HUDEP-2 (cell line): Measurements from ENCODE around the gene PKN2.
A peak's percentile ranks its signal among the peaks of the same experiment; 100 is the strongest.
"Not testable (repeated sequence)": the region's sequence is repeated elsewhere in the genome, so short reads cannot be mapped to it uniquely, and the experiment has no call there.

Experiments
- DNase-seq, 76 experiments: peaks; one replicate each; lab custom pipeline; 2025; ENCODE audit not compliant: unreplicated experiment in 76 of 76; lab: John Stamatoyannopoulos, UW

PKN2 gene

DNA sequence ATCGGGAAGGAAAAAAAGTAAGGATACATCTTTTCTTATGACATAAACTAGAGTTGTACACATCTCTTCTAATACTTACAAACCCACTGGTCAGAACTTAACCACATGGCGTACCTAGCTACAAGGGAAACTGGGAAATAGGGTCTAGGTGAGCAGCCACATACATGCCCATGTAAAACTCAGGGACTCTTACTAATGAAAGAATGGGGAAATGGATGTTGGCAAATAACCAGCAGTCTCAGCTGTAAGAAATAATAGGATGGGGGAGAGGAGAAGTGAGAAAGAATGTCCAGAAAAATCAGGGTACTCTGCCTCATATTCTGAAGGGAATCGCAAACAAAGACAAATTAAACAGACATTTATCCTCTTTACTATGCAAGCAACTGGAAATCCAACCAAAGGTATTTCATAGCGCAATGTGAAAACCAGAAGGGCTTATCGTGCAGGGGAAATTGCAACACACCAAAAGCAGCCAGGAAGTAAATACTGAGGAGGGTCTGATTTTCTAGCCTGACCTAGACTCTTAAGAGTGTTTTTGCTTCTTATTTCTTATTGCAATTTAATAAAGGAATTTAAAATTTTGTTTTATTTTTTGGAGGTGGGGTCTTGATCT is 189.8 kb downstream of the PKN2 start:
- DNase-seq, result no peak

DNA sequence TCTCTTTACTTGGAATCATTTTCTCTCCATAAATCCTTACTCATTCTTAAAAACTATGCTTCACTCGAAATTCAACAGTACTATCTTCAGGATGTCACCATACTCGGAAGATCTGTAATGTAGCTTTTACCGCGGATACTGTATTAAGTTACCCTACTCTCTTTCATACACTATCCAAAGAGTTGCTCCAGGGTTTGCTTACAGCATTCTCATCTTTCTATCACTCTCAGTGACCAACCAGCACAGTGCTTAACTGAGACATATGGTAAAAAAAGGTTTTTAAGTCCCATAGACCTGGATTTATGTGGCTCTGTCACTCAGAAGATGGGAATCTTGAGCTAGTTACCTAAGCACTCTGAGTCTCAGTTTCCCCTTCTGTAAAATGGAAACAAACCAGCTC is 191.5 kb downstream of the PKN2 start:
- DNase-seq, result no peak

DNA sequence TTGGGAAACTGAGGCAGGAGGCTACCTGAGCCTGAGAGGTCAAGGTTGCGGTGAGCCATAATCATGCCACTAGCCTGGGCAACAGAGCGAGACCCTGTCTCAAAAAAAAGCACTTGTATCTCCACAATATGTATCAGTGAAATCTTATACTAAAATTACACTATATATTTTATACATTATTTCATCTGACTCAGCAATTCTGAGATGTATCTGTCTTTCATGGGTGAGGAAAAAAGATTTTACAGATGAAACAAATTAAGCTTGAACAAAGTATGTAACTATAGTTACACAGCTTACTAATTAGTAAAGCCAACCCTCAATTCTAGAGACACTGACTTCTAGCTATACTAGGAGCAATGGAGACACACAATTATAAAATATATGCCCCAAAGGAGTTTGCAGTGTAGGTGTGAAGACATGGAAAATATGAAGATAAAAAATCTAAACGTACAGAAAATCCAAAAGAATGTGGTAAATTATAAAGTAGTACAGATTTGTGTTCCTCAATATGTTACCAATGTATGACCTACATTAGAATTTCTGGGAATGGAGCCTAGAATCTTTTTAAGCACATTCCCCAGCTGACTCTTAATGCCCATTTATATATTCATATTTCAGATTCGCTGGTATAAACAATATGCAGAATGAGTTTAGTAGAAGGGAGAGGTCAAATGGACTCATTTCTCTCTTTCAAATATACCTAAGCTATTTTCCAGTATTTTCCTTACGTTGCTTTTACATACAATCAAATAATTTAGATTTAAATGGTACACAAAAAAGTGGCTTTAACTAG is 192.7 kb downstream of the PKN2 start:
- no peak for DNase-seq

- DNase-seq, result peak in 4 of 76 experiments; percentile 13 to 34 (median 21)
Observed at GRCh38 chr1:88877382-88877825, 193.3 kb downstream of the PKN2 start.

GRCh38 chr1:88877911-88878310 is 193.8 kb downstream of the PKN2 start:
- no peak for DNase-seq

GRCh38 chr1:88878731-88879130 is 194.7 kb downstream of the PKN2 start:
- DNase-seq, result peak in 2 of 76 experiments; percentile 19 to 25

DNA sequence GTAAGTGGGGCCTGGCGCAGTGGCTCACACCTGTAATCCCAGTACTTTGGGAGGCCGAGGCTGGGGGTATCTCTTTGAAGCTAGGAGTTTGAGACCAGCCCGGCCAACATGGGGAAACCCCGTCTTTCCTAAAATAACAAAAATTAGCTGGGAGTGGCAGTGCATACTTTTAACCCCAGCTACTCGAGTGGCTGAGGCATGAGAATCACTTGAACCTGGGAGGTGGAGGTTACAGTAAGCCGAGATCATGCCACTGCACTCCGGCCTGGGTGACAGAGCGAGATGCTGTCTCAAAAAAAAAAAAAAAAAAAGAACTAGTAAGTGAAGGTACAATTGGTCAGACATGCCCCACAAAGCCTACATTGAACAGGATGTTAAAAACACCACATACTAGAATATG is 196.6 kb downstream of the PKN2 start:
- DNase-seq, result not testable (repeated sequence)

DNA sequence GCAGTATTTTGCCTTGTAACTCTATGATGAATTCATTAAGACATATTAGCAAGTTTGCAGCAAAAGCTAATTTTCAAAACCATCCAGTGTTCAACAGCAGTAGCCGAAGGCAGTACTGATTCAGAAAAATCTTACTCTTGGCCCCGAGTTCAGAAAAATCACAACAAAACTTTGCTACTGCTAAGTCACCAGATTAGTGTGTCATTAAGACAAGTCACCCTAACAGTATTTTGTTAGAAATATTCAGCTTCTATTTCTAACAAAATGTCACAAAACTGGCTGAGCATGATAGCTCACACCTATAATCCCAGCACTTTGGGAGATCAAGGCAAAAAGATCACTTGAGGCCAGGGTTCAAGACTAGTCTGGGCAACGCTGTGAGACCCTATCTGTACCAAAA is 199.1 kb downstream of the PKN2 start:
- no peak for DNase-seq
